PFSK-1 (cell line): ENCODE data around the gene DIPK2A.

Source experiments
- FOXP2 ChIP-seq: optimal IDR thresholded peaks from 2 replicates; pipeline ENCODE3; 2011; ENCODE audit warnings: borderline replicate concordance, control low read depth, inconsistent platforms; ENCODE audit not compliant: insufficient read depth; ENCODE audit errors: extremely low read length, extremely low read depth
- POLR2AphosphoS5 ChIP-seq: IDR thresholded peaks from 2 replicates; pipeline ENCODE4 v1.6.1; 2012; ENCODE audit warnings: low read depth, mild to moderate bottlenecking, control low read depth, low read length, moderate library complexity
- TAF1 ChIP-seq: IDR thresholded peaks from 2 replicates; pipeline ENCODE4 v1.6.1; 2012; ENCODE audit warnings: low read length, control low read depth, borderline replicate concordance; ENCODE audit not compliant: insufficient read depth
- TF ChIP-seq, protein P1 (sequence below), 2 experiments: IDR thresholded peaks; 2 replicates each; pipeline versions ENCODE4 v1.6.1 to v1.8.0; 2011 to 2012; ENCODE audit warnings: low read depth in 2 of 2, low read length in 2 of 2, control low read depth in 1 of 2, inconsistent platforms in 1 of 2, mild to moderate bottlenecking in 1 of 2, moderate library complexity in 1 of 2; ENCODE audit not compliant: insufficient read depth in 1 of 2

DNA sequence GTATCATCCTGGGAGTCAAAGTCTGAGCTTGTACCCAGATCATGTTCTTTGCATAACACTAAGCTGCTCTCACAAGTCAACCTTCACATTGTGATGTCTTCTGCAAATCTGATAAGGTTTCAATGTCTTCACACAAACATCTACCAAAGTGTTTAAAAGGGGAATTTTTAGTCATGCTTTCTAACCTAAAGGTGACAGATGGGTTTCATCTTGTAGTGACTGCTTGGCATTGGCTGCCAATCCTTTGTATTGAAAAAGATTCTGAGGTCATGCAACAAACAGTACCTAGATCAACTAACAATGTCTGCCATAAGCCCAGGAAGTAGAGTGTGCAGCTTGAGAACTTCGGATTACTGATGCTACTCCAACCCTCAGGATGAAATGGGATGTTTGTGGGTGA, 43.6 kb upstream of the DIPK2A start:
- no peak for TF ChIP-seq TAF1
- TF ChIP-seq POLR2AphosphoS5, result no peak
- no peak for TF ChIP-seq FOXP2
- TF ChIP-seq, protein P1, sequence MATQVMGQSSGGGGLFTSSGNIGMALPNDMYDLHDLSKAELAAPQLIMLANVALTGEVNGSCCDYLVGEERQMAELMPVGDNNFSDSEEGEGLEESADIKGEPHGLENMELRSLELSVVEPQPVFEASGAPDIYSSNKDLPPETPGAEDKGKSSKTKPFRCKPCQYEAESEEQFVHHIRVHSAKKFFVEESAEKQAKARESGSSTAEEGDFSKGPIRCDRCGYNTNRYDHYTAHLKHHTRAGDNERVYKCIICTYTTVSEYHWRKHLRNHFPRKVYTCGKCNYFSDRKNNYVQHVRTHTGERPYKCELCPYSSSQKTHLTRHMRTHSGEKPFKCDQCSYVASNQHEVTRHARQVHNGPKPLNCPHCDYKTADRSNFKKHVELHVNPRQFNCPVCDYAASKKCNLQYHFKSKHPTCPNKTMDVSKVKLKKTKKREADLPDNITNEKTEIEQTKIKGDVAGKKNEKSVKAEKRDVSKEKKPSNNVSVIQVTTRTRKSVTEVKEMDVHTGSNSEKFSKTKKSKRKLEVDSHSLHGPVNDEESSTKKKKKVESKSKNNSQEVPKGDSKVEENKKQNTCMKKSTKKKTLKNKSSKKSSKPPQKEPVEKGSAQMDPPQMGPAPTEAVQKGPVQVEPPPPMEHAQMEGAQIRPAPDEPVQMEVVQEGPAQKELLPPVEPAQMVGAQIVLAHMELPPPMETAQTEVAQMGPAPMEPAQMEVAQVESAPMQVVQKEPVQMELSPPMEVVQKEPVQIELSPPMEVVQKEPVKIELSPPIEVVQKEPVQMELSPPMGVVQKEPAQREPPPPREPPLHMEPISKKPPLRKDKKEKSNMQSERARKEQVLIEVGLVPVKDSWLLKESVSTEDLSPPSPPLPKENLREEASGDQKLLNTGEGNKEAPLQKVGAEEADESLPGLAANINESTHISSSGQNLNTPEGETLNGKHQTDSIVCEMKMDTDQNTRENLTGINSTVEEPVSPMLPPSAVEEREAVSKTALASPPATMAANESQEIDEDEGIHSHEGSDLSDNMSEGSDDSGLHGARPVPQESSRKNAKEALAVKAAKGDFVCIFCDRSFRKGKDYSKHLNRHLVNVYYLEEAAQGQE (IDR thresholded peaks at IDR 0.05; ENCODE audit: insufficient read depth in 1 of 2, low read depth in 2 of 2, low read length in 2 of 2), result no peak
